K562 (cell line): ENCODE data around the gene GFI1B. TPM values are rescaled to one million over a fixed set of nuclear protein-coding genes. Genes with fewer than 3 reads are reported as not detected.

Experiments used
- ASH1L ChIP-seq: fragments of 450-650 bp; IDR thresholded peaks from 2 replicates; pipeline ENCODE4 v1.6.1; 2018; ENCODE audit warnings: borderline replicate concordance, mild to moderate bottlenecking, low read depth; ENCODE audit not compliant: partially characterized antibody
- ATF4 ChIP-seq: fragments of 450-650 bp; formaldehyde crosslinking; IDR thresholded peaks from 2 replicates; pipeline ENCODE4 v1.4.0; 2022; ENCODE audit warnings: mild to moderate bottlenecking, moderate library complexity
- CAMTA2 ChIP-seq: fragments of 250-450 bp; sonication (Bioruptor Pico); conservative IDR thresholded peaks from 2 replicates; pipeline ENCODE4 v1.5.1; 2022
- CBFA2T2 ChIP-seq: fragments of 450-650 bp; conservative IDR thresholded peaks from 2 replicates; pipeline ENCODE4 v1.6.1; 2017; ENCODE audit warnings: mild to moderate bottlenecking
- ESRRA ChIP-seq: fragments of 450-650 bp; IDR thresholded peaks from 2 replicates; pipeline ENCODE4 v1.6.1; 2014; ENCODE audit warnings: low read depth, mild to moderate bottlenecking, moderate library complexity, borderline replicate concordance
- FOS ChIP-seq: IDR thresholded peaks from 3 replicates; pipeline ENCODE4 v1.6.1; 2011; ENCODE audit not compliant: insufficient read length; ENCODE audit errors: extremely low read depth
- HNRNPLL ChIP-seq: fragments of 200-400 bp; formaldehyde crosslinking; IDR thresholded peaks from 2 replicates; pipeline ENCODE4 v1.6.1; 2017; ENCODE audit warnings: low read length, low read depth, mild to moderate bottlenecking; ENCODE audit not compliant: poor library complexity, severe bottlenecking
- KAT2B ChIP-seq: IDR thresholded peaks from one replicate; pipeline ENCODE4 v1.6.1; 2012; ENCODE audit warnings: low read depth, mild to moderate bottlenecking, control low read depth, inconsistent platforms, low read length, moderate library complexity
- MAFF ChIP-seq: IDR thresholded peaks from 2 replicates; pipeline ENCODE4 v1.6.1; 2012; ENCODE audit warnings: low read length, improper control_type of control experiment
- MIER1 ChIP-seq: fragments of 450-650 bp; IDR thresholded peaks from 2 replicates; pipeline ENCODE4 v1.6.1; 2016; ENCODE audit warnings: antibody characterized with exemption, mild to moderate bottlenecking, low read depth
- NCOA4 ChIP-seq: fragments of 450-650 bp; IDR thresholded peaks from 2 replicates; pipeline ENCODE4 v1.6.1; 2018; ENCODE audit warnings: mild to moderate bottlenecking; ENCODE audit not compliant: partially characterized antibody
- NR2F6 ChIP-seq: fragments of 450-650 bp; formaldehyde crosslinking; IDR thresholded peaks from 2 replicates; pipeline ENCODE4 v1.4.0; 2020; ENCODE audit warnings: mild to moderate bottlenecking
- PHF21A ChIP-seq: fragments of 450-650 bp; IDR thresholded peaks from 2 replicates; pipeline ENCODE4 v1.6.1; 2017; ENCODE audit warnings: low read depth, borderline replicate concordance
- SMAD2 ChIP-seq: fragments of 150-350 bp; IDR thresholded peaks from 2 replicates; pipeline ENCODE4 v1.6.1; 2014; ENCODE audit warnings: low read depth, mild to moderate bottlenecking, low read length
- SMARCA5 ChIP-seq: fragments of 450-650 bp; IDR thresholded peaks from 2 replicates; pipeline ENCODE4 v1.6.1; 2016
- SRF ChIP-seq, 2 experiments: fragments of 250-450, 450-650 bp in 1 of 2; sonication (Bioruptor Pico) in 1 of 2; sonication (generic) in 1 of 2; formaldehyde crosslinking; IDR thresholded peaks; 2 replicates each; pipeline versions ENCODE4 v1.5.0 to v1.5.1; 2020 to 2022; ENCODE audit warnings: mild to moderate bottlenecking in 1 of 2, missing genetic modification reagents in 1 of 2
- TAF7 ChIP-seq: fragments of 450-650 bp; IDR thresholded peaks from 2 replicates; pipeline ENCODE4 v1.6.1; 2016; ENCODE audit warnings: missing genetic modification characterization, missing compliant biosample characterization
- TFE3 ChIP-seq: fragments of 450-650 bp; formaldehyde crosslinking; IDR thresholded peaks from 2 replicates; pipeline ENCODE4 v1.4.0; 2020; ENCODE audit warnings: mild to moderate bottlenecking, mixed read lengths
- TRIM24 ChIP-seq, 2 experiments: fragments of 450-650 bp; IDR thresholded peaks; 2 replicates each; pipeline ENCODE4 v1.6.1; 2016
- ZNF143 ChIP-seq: sonication (generic); formaldehyde crosslinking; IDR thresholded peaks from 2 replicates; pipeline ENCODE4 v1.9.0; 2022; ENCODE audit warnings: mild to moderate bottlenecking, missing genetic modification reagents
- ZNF280A ChIP-seq: fragments of 450-650 bp; IDR thresholded peaks from 2 replicates; pipeline ENCODE4 v1.6.1; 2018; ENCODE audit warnings: mild to moderate bottlenecking, low read depth; ENCODE audit not compliant: partially characterized antibody
- ZNF444 ChIP-seq: fragments of 250-450 bp; sonication (Bioruptor Pico); IDR thresholded peaks from 2 replicates; pipeline ENCODE4 v1.4.0; 2020; ENCODE audit warnings: mild to moderate bottlenecking, moderate library complexity
- ZNF586 ChIP-seq: fragments of 450-650 bp; formaldehyde crosslinking; conservative IDR thresholded peaks from 2 replicates; pipeline ENCODE4 v1.4.0; 2020; ENCODE audit warnings: mild to moderate bottlenecking, moderate library complexity
- ZZZ3 ChIP-seq: fragments of 450-650 bp; IDR thresholded peaks from 2 replicates; pipeline ENCODE4 v1.6.1; 2016; ENCODE audit warnings: antibody characterized with exemption, mild to moderate bottlenecking, moderate library complexity
- polyA plus RNA-seq, 8 experiments: library from polyadenylated mRNA; depleted of rRNA in 4 of 8; stranded (reverse) in 5 of 8; unstranded in 3 of 8; fragments of >200 nt; fragmentation: Nextera tagmentation in 2 of 8; fragmentation: Illumina TruSeq in 1 of 8; extraction: Ambion mirVana in 2 of 8; extraction: Trizol in 1 of 8; gene quantifications; 2 replicates each; pipeline versions ENCODE4 v1.2.1 to v1.2.3, GENCODE V29; 2011 to 2014; ENCODE audit warnings: inconsistent platforms in 1 of 8, missing spikeins in 1 of 8
- total RNA-seq, 7 experiments: library from RNA; depleted of rRNA in 6 of 7; stranded (reverse); fragments of >200 nt in 6 of 7; fragmentation: Illumina TruSeq in 2 of 7; extraction: Trizol in 2 of 7; gene quantifications; 2 replicates each; pipeline versions ENCODE4 v1.2.1 to v1.2.3, GENCODE V29; 2011 to 2021; ENCODE audit warnings: low replicate concordance in 1 of 7

Gene GFI1B
- total and polyA plus RNA-seq, 9 of the 15 experiments (the other 6 are each of a cell fraction or from before 2014, with no cell fraction given), result 8.0 to 75.7 (median 34.5) TPM

GRCh38 chr9:132978112-132978450, 413 bp upstream of the GFI1B start (continued):
- TF ChIP-seq TFE3 (CRISPR knock-in tag) (no peak), NR2F6 (CRISPR knock-in tag) (no peak), NCOA4 (peak; percentile 79), FOS (no peak), ZNF143 (CRISPR knock-in tag) (no peak), MIER1 (no peak), SMARCA5 (no peak), KAT2B (no peak), CAMTA2 (CRISPR knock-in tag) (no peak), HNRNPLL (no peak), ZNF444 (no peak), ESRRA (no peak), CBFA2T2 (no peak), PHF21A (no peak), MAFF (no peak), ATF4 (no peak), ZNF280A (peak; percentile 52), TAF7 (tag) (no peak), ZNF586 (CRISPR knock-in tag) (no peak), SRF (CRISPR knock-in tag; IDR thresholded peaks at IDR 0.05) (no peak), SMAD2 (no peak), ASH1L (peak; percentile 35), ZZZ3 (no peak), TRIM24 (IDR thresholded peaks at IDR 0.05) (0 out of 4 replicates have a peak, but pooled peaks of 1 of the 2 experiments have one; percentile 27)
